Ovary (tissue), 9 donors: ENCODE results near the gene RAB3B. TPM values are rescaled to one million over a fixed set of nuclear protein-coding genes. Genes with fewer than 3 reads are reported as not detected.

Source experiments
- DNase-seq, 5 donors: peaks; one replicate each; pipeline ENCODE4 v3.0.0-alpha.2; 2019 to 2020
- H3K27ac ChIP-seq, 2 donors: fragments of 200-600 bp; one replicate each; pipeline versions ENCODE4 v1.5.1 to v1.8.0; 2019 to 2022
- H3K27me3 ChIP-seq: fragments of 200-600 bp; one replicate; pipeline ENCODE4 v1.8.0; 2022
- H3K36me3 ChIP-seq: fragments of 200-600 bp; sonication (generic); one replicate; pipeline ENCODE4 v1.5.1; 2019
- H3K4me1 ChIP-seq: one replicate; pipeline ENCODE4 v1.8.1; 2013; ENCODE audit warnings: mild to moderate bottlenecking, moderate library complexity; ENCODE audit not compliant: insufficient read depth
- H3K4me3 ChIP-seq: fragments of 200-600 bp; sonication (generic); one replicate; pipeline ENCODE4 v1.5.1; 2017
- H3K9me3 ChIP-seq, 2 donors: fragments of 200-600 bp in 1 of 2; sonication (generic) in 1 of 2; one replicate each; pipeline versions ENCODE4 v1.5.1 to v1.8.1; 2013 to 2019; ENCODE audit warnings: mild to moderate bottlenecking in 1 of 2, moderate library complexity in 1 of 2
- EP300 ChIP-seq: sonication (generic); formaldehyde crosslinking; IDR thresholded peaks from one replicate; pipeline ENCODE4 v1.6.1; 2017; ENCODE audit warnings: antibody characterized with exemption
- POLR2A ChIP-seq: fragments of 450-650 bp; IDR thresholded peaks from one replicate; pipeline ENCODE4 v1.6.1; 2017; ENCODE audit warnings: antibody characterized with exemption, mild to moderate bottlenecking, moderate library complexity
- WGBS, 3 donors: extraction: QIAGEN DNeasy Blood & Tissue Kit in 1 of 3; methylation state at CpG; one replicate each; pipeline versions ENCODE4 v1.1.5 to v1.1.7; 2013 to 2017; 5-methylcytosine and 5-hydroxymethylcytosine counted together
- intact Hi-C, 4 donors: fragments of 100-400 bp; cut with DNase I; formaldehyde crosslinking; loops; one replicate each; pipeline versions ENCODE4 v1.11.0 to v1.15.1; 2022 to 2023
- polyA plus RNA-seq, 2 donors: library from polyadenylated mRNA; stranded (reverse); fragments of 200-250 nt in 1 of 2; fragments of 350-450 nt in 1 of 2; fragmentation: Illumina TruSeq in 1 of 2; extraction: RNeasy Lipid Tissue Mini Kit (QIAGEN cat#74804) in 1 of 2; gene quantifications; one replicate each; pipeline ENCODE4 v1.2.3, GENCODE V29; 2013 to 2014
- total RNA-seq, 7 donors: library from RNA; depleted of rRNA in 2 of 7; stranded (reverse); fragments of >200 nt in 2 of 7; fragmentation: NEBNext Ultra II Directional in 3 of 7; extraction: Animal tissue kit (Norgen Biotek cat#: 25700) in 3 of 7; gene quantifications; one replicate each; pipeline versions ENCODE4 v1.1.0 to v1.2.4, GENCODE V29; 2016 to 2023
- TF ChIP-seq, protein P1 (sequence below), 3 donors: fragments of 450-650 bp in 2 of 3; fragments of 200-600 bp in 1 of 3; IDR thresholded peaks; one replicate each; pipeline versions ENCODE4 v1.5.1 to v1.8.0; 2016 to 2022; ENCODE audit warnings: antibody characterized with exemption in 3 of 3, mild to moderate bottlenecking in 1 of 3
- donor health status: DM: no; HTN: no; CAD: no; lungs with moderate emphysema.
- donor health status: DM: no; HTN: no; CAD: no.
- donor health status: Bipolar disorder and iron deficiency.
- donor health status: DM: yes; HTN: yes; CAD: no.
- donor health status: DM: no; HTN: no; CAD: no.
- donor health status: DM: yes; HTN: yes; CAD: no.

Gene RAB3B
- total and polyA plus RNA-seq, 9 donors, result 1.1 to 8.2 (median 2.9) TPM

DNA sequence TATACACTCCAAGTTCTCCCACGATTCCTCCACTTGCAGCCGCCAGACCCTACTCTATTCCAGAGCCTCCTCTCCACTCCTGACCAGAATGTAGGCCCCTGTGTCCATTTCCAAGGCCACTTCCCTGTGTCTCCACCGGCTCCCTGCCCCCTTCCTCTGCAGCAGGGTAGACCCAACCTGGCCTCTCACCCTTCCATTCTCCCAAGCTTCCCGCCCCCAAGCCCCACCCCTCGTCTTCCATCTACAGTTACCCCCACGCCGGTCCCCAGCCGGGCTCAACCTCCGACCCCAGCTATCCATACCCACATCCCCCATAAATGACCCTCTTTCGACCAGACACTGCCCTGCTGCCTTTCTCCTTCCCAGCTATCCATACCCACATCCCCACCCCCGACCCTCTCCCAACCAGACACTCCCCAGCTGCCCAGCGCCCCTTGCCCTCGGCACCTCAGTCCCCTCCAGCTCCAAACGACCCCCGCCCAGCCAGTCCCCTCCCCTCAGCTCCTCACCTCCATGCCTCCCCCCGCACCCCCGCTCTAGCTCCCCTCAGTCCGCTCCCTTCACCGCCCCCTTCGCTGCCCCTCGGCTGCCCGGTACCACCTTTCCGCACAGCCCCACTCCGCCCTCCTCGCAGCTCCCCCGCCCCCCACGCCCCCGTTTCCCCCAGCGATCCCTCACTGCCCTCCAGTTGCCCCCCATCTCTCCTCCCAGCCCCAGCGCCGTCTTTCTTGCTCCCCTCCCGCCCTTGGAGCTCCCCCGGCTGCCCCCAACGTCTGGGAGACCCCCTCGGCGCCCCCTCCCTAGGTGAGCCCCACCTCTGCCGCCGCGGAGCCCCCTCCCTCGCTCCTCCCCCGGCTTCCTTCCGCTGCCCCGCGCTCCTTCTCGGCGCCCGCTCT lies 670 bp downstream of the RAB3B start:
- TF ChIP-seq, protein P1, sequence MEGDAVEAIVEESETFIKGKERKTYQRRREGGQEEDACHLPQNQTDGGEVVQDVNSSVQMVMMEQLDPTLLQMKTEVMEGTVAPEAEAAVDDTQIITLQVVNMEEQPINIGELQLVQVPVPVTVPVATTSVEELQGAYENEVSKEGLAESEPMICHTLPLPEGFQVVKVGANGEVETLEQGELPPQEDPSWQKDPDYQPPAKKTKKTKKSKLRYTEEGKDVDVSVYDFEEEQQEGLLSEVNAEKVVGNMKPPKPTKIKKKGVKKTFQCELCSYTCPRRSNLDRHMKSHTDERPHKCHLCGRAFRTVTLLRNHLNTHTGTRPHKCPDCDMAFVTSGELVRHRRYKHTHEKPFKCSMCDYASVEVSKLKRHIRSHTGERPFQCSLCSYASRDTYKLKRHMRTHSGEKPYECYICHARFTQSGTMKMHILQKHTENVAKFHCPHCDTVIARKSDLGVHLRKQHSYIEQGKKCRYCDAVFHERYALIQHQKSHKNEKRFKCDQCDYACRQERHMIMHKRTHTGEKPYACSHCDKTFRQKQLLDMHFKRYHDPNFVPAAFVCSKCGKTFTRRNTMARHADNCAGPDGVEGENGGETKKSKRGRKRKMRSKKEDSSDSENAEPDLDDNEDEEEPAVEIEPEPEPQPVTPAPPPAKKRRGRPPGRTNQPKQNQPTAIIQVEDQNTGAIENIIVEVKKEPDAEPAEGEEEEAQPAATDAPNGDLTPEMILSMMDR (IDR thresholded peaks at IDR 0.05), result no peak
- TF ChIP-seq POLR2A, result no peak
- TF ChIP-seq EP300, result no peak
- DNase-seq, result no peak
- H3K27me3 ChIP-seq, result no peaks in the 10 kb centered on the region
- WGBS, 3 donors, result 9 to 22% (median 12%) methylated on average over 19 to 47 of the region's 47 CpGs
- no peaks in the 10 kb centered on the region for H3K9me3 ChIP-seq
- H3K4me1 ChIP-seq, result peaks cover 3% of the 10 kb centered on the region
- intact Hi-C loops, result loop anchor here in 2 of 4 donors (5.0 to 10.0 kb wide), 2 partner anchors 85 to 88 kb away; no protein-coding TSS in a partner anchor
- peak overlapping the region; percentile 35 for H3K4me3 ChIP-seq
- no peaks in the 10 kb centered on the region for H3K36me3 ChIP-seq
- no peak overlapping the region for H3K27ac ChIP-seq

DNA sequence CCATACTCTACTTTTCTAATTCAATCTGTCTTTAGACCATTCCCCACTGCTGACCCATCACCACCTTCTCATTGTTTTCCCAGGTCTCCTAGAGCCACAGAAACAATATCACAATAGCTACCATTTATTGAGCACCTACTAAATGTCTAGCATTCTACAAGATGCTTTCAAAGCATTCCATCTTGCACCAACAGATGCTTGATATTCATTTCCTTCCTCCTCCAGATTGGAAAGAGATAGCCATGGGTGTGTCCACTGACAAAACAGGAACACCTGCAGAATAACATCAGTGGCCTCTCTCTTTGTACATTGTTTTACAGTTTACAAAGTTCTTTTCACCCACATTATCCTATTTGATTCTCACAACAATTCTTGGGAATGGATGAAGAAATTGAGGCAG lies 2.2 kb downstream of the RAB3B start:
- Histone ChIP-seq H3K4me1 (peaks cover 3% of the 10 kb centered on the region), H3K4me3 (no peak overlapping the region), H3K36me3 (no peaks in the 10 kb centered on the region), H3K27ac (no peak overlapping the region), H3K9me3 (no peaks in the 10 kb centered on the region), H3K27me3 (no peaks in the 10 kb centered on the region)
- no peak for DNase-seq
- intact Hi-C loops, result no loop called here
- TF ChIP-seq EP300 (no peak), POLR2A (no peak)
- TF ChIP-seq, protein P1 (IDR thresholded peaks at IDR 0.05), result no peak

DNA sequence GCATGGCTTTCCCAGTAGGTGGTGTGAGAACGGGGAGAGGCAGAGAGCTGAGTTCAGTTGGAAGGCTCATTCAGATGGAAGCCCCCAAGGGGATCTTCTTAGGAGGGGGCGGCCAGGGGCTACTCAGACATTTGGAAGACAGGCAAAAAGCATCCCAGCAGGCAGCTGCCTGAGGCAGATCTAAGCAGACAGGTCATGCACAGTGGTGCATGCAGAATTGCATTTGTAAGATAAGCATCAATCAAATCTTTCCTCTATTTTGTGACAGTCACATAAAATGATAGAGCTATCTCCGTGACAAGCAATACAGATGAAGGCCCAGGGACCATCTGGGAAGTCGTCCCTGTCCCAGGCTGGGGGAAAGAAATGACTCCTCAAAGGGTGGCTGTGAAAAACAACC lies 3.8 kb downstream of the RAB3B start:
- H3K27ac ChIP-seq, result no peak overlapping the region

DNA sequence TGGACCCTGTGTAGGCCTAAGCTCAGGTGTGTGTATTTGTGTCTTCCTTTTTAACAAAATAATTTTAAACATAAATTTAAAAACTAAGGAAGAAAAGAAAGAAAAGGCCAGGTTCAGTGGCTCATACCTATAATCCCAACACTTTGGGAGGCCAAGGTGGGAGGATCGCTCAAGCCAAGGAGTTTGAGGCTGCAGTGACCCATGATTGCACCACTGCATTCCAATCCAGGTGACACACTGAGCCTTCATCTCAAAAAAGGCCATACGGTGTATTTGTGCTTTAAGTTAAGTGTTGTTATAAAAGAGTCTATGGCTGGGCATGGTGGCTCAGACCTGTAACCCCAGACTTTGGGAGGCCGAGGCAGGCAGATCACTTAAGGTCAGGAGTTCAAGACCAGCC lies 8.3 kb downstream of the RAB3B start:
- H3K4me1 ChIP-seq, result no peaks in the 10 kb centered on the region
- no peak overlapping the region for H3K4me3 ChIP-seq
- WGBS, 3 donors, result 90 to 95% (median 93%) methylated on average over 3 of the region's 3 CpGs
- no peak overlapping the region for H3K27ac ChIP-seq
- no peak for TF ChIP-seq EP300
- TF ChIP-seq POLR2A, result no peak
- TF ChIP-seq, protein P1 (IDR thresholded peaks at IDR 0.05), result no peak
- H3K36me3 ChIP-seq, result no peaks in the 10 kb centered on the region
- no peaks in the 10 kb centered on the region for H3K27me3 ChIP-seq
- intact Hi-C loops, result no loop called here
- no peaks in the 10 kb centered on the region for H3K9me3 ChIP-seq
- DNase-seq, result no peak

More for the DNA sequence above, 3.8 kb downstream of the RAB3B start:
- Histone ChIP-seq H3K27me3 (no peaks in the 10 kb centered on the region), H3K4me1 (peaks cover 3% of the 10 kb centered on the region), H3K36me3 (no peaks in the 10 kb centered on the region), H3K9me3 (no peaks in the 10 kb centered on the region), H3K4me3 (no peak overlapping the region)
- no peak for TF ChIP-seq POLR2A
- no peak for TF ChIP-seq EP300
- TF ChIP-seq, protein P1 (IDR thresholded peaks at IDR 0.05), result no peak
- WGBS, 3 donors, result 82 to 88% (median 82%) methylated on average over 4 of the region's 4 CpGs
- no peak for DNase-seq
- intact Hi-C loops, result no loop called here
